NCI-H524 treated with DMSO at 0.1 percent for 48 hours (cell line): ENCODE measurements around the gene TP53AIP1.
"Not testable (repeated sequence)": the region's sequence is repeated elsewhere in the genome, so short reads cannot be mapped to it uniquely, and the experiment has no call there.

Experiments used
- DNase-seq: peaks from one replicate; lab custom pipeline; 2025; lab: John Stamatoyannopoulos, UW

The TP53AIP1 gene

GRCh38 chr11:128925250-128925600 is 17.4 kb downstream of the TP53AIP1 start:
- no peak for DNase-seq

GRCh38 chr11:128924510-128925249 is 18.0 kb downstream of the TP53AIP1 start:
- DNase-seq, result no peak

GRCh38 chr11:128924104-128924503 is 18.6 kb downstream of the TP53AIP1 start:
- DNase-seq, result no peak

- no peak for DNase-seq
Observed at GRCh38 chr11:128921793-128922192, 20.9 kb downstream of the TP53AIP1 start.

GRCh38 chr11:128920666-128921065 is 22.0 kb downstream of the TP53AIP1 start:
- no peak for DNase-seq

GRCh38 chr11:128919635-128920034 is 23.0 kb downstream of the TP53AIP1 start:
- not testable (repeated sequence) for DNase-seq

- no peak for DNase-seq
Observed at GRCh38 chr11:128919216-128919615, 23.5 kb downstream of the TP53AIP1 start.

- no peak for DNase-seq
Observed at GRCh38 chr11:128917144-128917724, 25.4 kb downstream of the TP53AIP1 start.

GRCh38 chr11:128916681-128917080 is 26.0 kb downstream of the TP53AIP1 start:
- no peak for DNase-seq

GRCh38 chr11:128916037-128916572 is 26.6 kb downstream of the TP53AIP1 start:
- no peak for DNase-seq

- no peak for DNase-seq
Observed at GRCh38 chr11:128915149-128915521, 27.5 kb downstream of the TP53AIP1 start.

- DNase-seq, result no peak
Observed at GRCh38 chr11:128914216-128915148, 28.2 kb downstream of the TP53AIP1 start.

- DNase-seq, result peak; percentile 23
Observed at GRCh38 chr11:128913806-128914205, 28.9 kb downstream of the TP53AIP1 start.

- DNase-seq, result no peak
Observed at GRCh38 chr11:128911701-128912100, 31.0 kb downstream of the TP53AIP1 start.

GRCh38 chr11:128911239-128911638 is 31.4 kb downstream of the TP53AIP1 start:
- DNase-seq, result no peak

GRCh38 chr11:128910576-128910975 is 32.1 kb downstream of the TP53AIP1 start:
- DNase-seq, result no peak

- no peak for DNase-seq
Observed at GRCh38 chr11:128909438-128910125, 33.1 kb downstream of the TP53AIP1 start.

GRCh38 chr11:128908391-128909246 is 34.1 kb downstream of the TP53AIP1 start:
- DNase-seq, result no peak

GRCh38 chr11:128907585-128907984 is 35.1 kb downstream of the TP53AIP1 start:
- no peak for DNase-seq

GRCh38 chr11:128906185-128907050 is 36.3 kb downstream of the TP53AIP1 start:
- DNase-seq, result no peak
